Caco-2 (cell line): ENCODE data around the gene CFAP54. TPM values are rescaled to one million over a fixed set of nuclear protein-coding genes. Genes with fewer than 3 reads are reported as not detected.

Experiments
- BruUV-seq: library from RNA; stranded (reverse); fragments of 400-500 nt; replicated peaks from 2 replicates; lab custom pipeline; 2021; lab: Mats Ljungman, UMichigan
- CTCF ChIA-PET: fragments of 300-600 bp; sonication (Branson Sonifier 250); formaldehyde crosslinking; loops from one replicate; lab custom pipeline; 2022; ENCODE audit warnings: antibody characterized with exemption; lab: Charles Lee
- POLR2A ChIA-PET: fragments of 300-600 bp; sonication (Branson Sonifier 250); formaldehyde crosslinking; loops from one replicate; lab custom pipeline; 2022; ENCODE audit warnings: antibody characterized with exemption; lab: Charles Lee
- DNase-seq, 2 experiments: peaks; one replicate each; pipeline versions ENCODE4 v3.0.0 to v3.0.0-alpha.2; 2020 to 2022
- H3K27me3 ChIP-seq: replicated peaks from 2 replicates; pipeline ENCODE4 v1.6.0; 2011; ENCODE audit warnings: low read length; ENCODE audit not compliant: control insufficient read depth, insufficient read depth
- H3K36me3 ChIP-seq: 2 replicates; pipeline ENCODE4 v1.5.1; 2011; ENCODE audit warnings: low read length; ENCODE audit not compliant: control insufficient read depth, insufficient read depth
- H3K4me1 ChIP-seq: fragments of 250-450 bp; sonication (Bioruptor Pico); 2 replicates; pipeline ENCODE4 v1.5.1; 2020; ENCODE audit warnings: mild to moderate bottlenecking
- H3K4me3 ChIP-seq: 2 replicates; pipeline ENCODE4 v1.5.1; 2011; ENCODE audit warnings: low read depth, mild to moderate bottlenecking, control low read depth, low read length
- H3K9me3 ChIP-seq: fragments of 250-450 bp; sonication (Bioruptor Pico); 2 replicates; pipeline ENCODE4 v1.5.1; 2020; ENCODE audit warnings: mild to moderate bottlenecking, moderate library complexity
- H3K27ac Mint-ChIP-seq: one replicate; pipeline ENCODE4 v1.8.0; 2022; ENCODE audit warnings: mixed read lengths; ENCODE audit not compliant: unreplicated experiment
- H3K27me3 Mint-ChIP-seq: one replicate; pipeline ENCODE4 v1.8.0; 2022; ENCODE audit warnings: mixed read lengths; ENCODE audit not compliant: insufficient read depth, unreplicated experiment
- H3K36me3 Mint-ChIP-seq: one replicate; pipeline ENCODE4 v1.8.0; 2022; ENCODE audit warnings: mild to moderate bottlenecking, mixed read lengths; ENCODE audit not compliant: insufficient read depth, unreplicated experiment
- H3K4me1 Mint-ChIP-seq: one replicate; pipeline ENCODE4 v1.8.0; 2022; ENCODE audit warnings: low read depth, mixed read lengths; ENCODE audit not compliant: unreplicated experiment
- H3K4me3 Mint-ChIP-seq: one replicate; pipeline ENCODE4 v1.8.0; 2022; ENCODE audit warnings: mild to moderate bottlenecking, moderate library complexity, mixed read lengths; ENCODE audit not compliant: unreplicated experiment
- H3K9me3 Mint-ChIP-seq: one replicate; pipeline ENCODE4 v1.8.0; 2022; ENCODE audit warnings: mixed read lengths; ENCODE audit not compliant: unreplicated experiment
- intact Hi-C: fragments of 100-400 bp; cut with micrococcal nuclease; formaldehyde crosslinking; loops from one replicate; pipeline ENCODE4 v1.10.0; 2022; ENCODE audit not compliant: unreplicated experiment
- total RNA-seq: library from RNA; stranded (reverse); gene quantifications from 2 replicates; pipeline ENCODE4 v1.2.3, GENCODE V29; 2022
- TF ChIP-seq, protein P1 (sequence below), 2 experiments: fragments of 200-600 bp in 1 of 2; IDR thresholded peaks; 1 replicate in 1 of 2; 2 replicates in 1 of 2; pipeline versions ENCODE4 v1.5.1 to v1.8.0; 2011 to 2022; ENCODE audit warnings: antibody characterized with exemption in 1 of 2, control low read depth in 1 of 2, inconsistent platforms in 1 of 2, low read depth in 1 of 2, low read length in 1 of 2, mild to moderate bottlenecking in 1 of 2, moderate library complexity in 1 of 2; ENCODE audit not compliant: insufficient read depth in 1 of 2, severe bottlenecking in 1 of 2, unreplicated experiment in 1 of 2

Gene CFAP54
- total RNA-seq, 1 experiment from 2014 or later, result 0.14 TPM

DNA sequence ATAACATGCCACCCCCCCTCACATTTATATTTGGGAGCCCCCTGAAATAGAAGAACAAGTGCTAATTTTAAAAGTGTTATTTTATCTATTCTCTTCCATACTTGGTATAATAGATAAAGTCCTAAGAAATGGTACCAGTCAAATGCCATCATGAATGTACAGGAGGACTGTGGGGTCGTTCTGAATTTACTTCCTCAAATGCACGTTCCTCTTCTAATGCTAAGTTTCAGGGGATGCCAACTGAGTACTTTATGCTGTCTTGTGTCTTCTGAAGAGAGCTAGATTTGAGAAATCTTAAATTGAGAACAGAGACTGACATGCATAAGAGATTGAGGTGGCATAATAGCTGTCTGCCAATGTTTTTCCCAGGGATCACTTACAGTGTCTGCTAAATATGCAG is 59.0 kb downstream of the CFAP54 start:
- Mint-ChIP-seq H3K4me3 (no peak overlapping the region), H3K9me3 (no peaks in the 10 kb centered on the region), H3K27me3 (peaks cover 2% of the 10 kb centered on the region), H3K4me1 (no peaks in the 10 kb centered on the region), H3K36me3 (no peaks in the 10 kb centered on the region), H3K27ac (no peak overlapping the region)
- H3K4me1 ChIP-seq, result no peaks in the 10 kb centered on the region
- TF ChIP-seq, protein P1, sequence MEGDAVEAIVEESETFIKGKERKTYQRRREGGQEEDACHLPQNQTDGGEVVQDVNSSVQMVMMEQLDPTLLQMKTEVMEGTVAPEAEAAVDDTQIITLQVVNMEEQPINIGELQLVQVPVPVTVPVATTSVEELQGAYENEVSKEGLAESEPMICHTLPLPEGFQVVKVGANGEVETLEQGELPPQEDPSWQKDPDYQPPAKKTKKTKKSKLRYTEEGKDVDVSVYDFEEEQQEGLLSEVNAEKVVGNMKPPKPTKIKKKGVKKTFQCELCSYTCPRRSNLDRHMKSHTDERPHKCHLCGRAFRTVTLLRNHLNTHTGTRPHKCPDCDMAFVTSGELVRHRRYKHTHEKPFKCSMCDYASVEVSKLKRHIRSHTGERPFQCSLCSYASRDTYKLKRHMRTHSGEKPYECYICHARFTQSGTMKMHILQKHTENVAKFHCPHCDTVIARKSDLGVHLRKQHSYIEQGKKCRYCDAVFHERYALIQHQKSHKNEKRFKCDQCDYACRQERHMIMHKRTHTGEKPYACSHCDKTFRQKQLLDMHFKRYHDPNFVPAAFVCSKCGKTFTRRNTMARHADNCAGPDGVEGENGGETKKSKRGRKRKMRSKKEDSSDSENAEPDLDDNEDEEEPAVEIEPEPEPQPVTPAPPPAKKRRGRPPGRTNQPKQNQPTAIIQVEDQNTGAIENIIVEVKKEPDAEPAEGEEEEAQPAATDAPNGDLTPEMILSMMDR (IDR thresholded peaks at IDR 0.05; ENCODE audit: insufficient read depth in 1 of 2, low read depth in 1 of 2, low read length in 1 of 2, severe bottlenecking in 1 of 2, unreplicated experiment in 1 of 2), result no peak
- intact Hi-C loops, result no loop called here
- POLR2A ChIA-PET, result interaction anchor here (0.5 kb wide), 1 partner anchor 1528 kb away, joined by 3 read pairs; no protein-coding TSS in a partner anchor
- no peak overlapping the region for H3K4me3 ChIP-seq
- CTCF ChIA-PET, result interaction anchor here (0.7 kb wide), 1 partner anchor 48 kb away, joined by 4 read pairs; no protein-coding TSS in a partner anchor
- no peak for DNase-seq
- BruUV-seq, result no TSS peak
- no peaks in the 10 kb centered on the region for H3K9me3 ChIP-seq
- H3K36me3 ChIP-seq, result no peaks in the 10 kb centered on the region
- no peaks in the 10 kb centered on the region for H3K27me3 ChIP-seq

DNA sequence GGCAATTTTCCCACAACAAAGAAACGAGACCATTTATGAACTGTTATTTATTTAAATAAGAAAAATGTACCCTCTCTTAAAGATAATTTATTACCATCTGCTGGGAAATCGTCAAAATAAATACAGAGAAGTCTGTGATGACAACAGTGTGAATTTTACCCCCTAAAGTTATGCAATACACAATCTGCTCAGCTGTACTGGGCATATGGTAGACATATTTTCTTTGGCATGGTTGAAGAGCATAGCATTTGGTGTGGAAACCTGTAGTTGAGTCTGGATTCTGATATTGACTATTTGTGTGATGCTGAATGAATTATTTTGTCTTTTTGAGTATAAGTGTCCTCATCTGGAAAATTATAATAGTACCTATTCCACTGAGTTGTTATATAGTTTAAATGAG is 60.0 kb downstream of the CFAP54 start:
- no peaks in the 10 kb centered on the region for H3K9me3 ChIP-seq
- H3K4me3 ChIP-seq, result no peak overlapping the region
- DNase-seq, result no peak
- no peaks in the 10 kb centered on the region for H3K36me3 Mint-ChIP-seq
- no peaks in the 10 kb centered on the region for H3K4me1 ChIP-seq
- no peak overlapping the region for H3K4me3 Mint-ChIP-seq
- ChIA-PET CTCF (interaction anchor here (0.7 kb wide), 2 partner anchors 47 to 504 kb away, joined by 4 to 5 read pairs; no protein-coding TSS in a partner anchor), POLR2A (no interaction called here)
- intact Hi-C loops, result no loop called here
- no peaks in the 10 kb centered on the region for H3K4me1 Mint-ChIP-seq
- no peak overlapping the region for H3K27ac Mint-ChIP-seq
- H3K36me3 ChIP-seq, result no peaks in the 10 kb centered on the region
- no TSS peak for BruUV-seq
- H3K27me3 ChIP-seq, result no peaks in the 10 kb centered on the region
- TF ChIP-seq, protein P1 (IDR thresholded peaks at IDR 0.05; ENCODE audit: insufficient read depth in 1 of 2, low read depth in 1 of 2, low read length in 1 of 2, severe bottlenecking in 1 of 2, unreplicated experiment in 1 of 2), result no peak
- peaks cover under 1% of the 10 kb centered on the region for H3K27me3 Mint-ChIP-seq
- no peaks in the 10 kb centered on the region for H3K9me3 Mint-ChIP-seq

DNA sequence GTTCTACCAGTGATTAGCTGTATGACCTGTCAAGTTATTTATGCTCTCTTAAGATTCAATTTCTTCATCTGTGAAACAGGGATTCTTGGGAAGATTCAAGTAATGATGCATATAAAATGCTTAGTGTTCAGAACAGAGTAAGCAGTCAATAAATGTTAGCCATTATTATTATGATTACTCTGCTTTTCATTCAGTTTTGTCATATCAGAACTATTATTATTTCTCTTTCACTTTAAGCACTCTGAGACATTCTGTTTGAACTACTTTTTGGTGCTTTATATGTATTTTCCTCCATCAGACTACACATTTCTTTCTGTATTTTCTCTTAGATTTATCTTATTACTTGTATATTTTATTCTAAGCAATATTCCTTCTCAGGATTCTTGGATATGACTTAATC is 81.2 kb downstream of the CFAP54 start:
- no peak overlapping the region for H3K4me3 Mint-ChIP-seq
- Histone ChIP-seq H3K9me3 (no peaks in the 10 kb centered on the region; the same call in 1 of the 2 replicates), H3K36me3 (no peaks in the 10 kb centered on the region), H3K27me3 (no peaks in the 10 kb centered on the region), H3K4me1 (no peaks in the 10 kb centered on the region), H3K4me3 (no peak overlapping the region)
- intact Hi-C loops, result loop anchor here (10.0 kb wide), 2 partner anchors 834 to 1804 kb away; no protein-coding TSS in a partner anchor
- DNase-seq, result no peak
- H3K36me3 Mint-ChIP-seq, result no peaks in the 10 kb centered on the region
- BruUV-seq, result no TSS peak
- TF ChIP-seq, protein P1 (IDR thresholded peaks at IDR 0.05; ENCODE audit: insufficient read depth in 1 of 2, low read depth in 1 of 2, low read length in 1 of 2, severe bottlenecking in 1 of 2, unreplicated experiment in 1 of 2), result no peak
- H3K27me3 Mint-ChIP-seq, result peaks cover 12% of the 10 kb centered on the region
- H3K27ac Mint-ChIP-seq, result no peak overlapping the region
- H3K9me3 Mint-ChIP-seq, result no peaks in the 10 kb centered on the region
- ChIA-PET POLR2A (no interaction called here), CTCF (no interaction called here)
- H3K4me1 Mint-ChIP-seq, result no peaks in the 10 kb centered on the region
